WERI-Rb-1 (cell line): ENCODE data around the gene AJUBA.

Experiments used
- DNase-seq: peaks from one replicate; pipeline ENCODE4 v3.0.0-alpha.2; 2020
- H3K27ac ChIP-seq: fragments of 250-450 bp; sonication (Bioruptor Pico); 2 replicates; pipeline ENCODE4 v1.5.1; 2020; ENCODE audit warnings: mild to moderate bottlenecking, moderate library complexity
- H3K27me3 ChIP-seq: fragments of 250-450 bp; sonication (Bioruptor Pico); 2 replicates; pipeline ENCODE4 v1.5.1; 2021; ENCODE audit warnings: mild to moderate bottlenecking, low read depth, moderate library complexity; ENCODE audit not compliant: insufficient read depth, severe bottlenecking
- H3K36me3 ChIP-seq: fragments of 250-450 bp; sonication (Bioruptor Pico); 2 replicates; pipeline ENCODE4 v1.5.1; 2020; ENCODE audit warnings: mild to moderate bottlenecking, moderate library complexity
- H3K4me3 ChIP-seq: 2 replicates; pipeline ENCODE4 v1.5.1; 2011; ENCODE audit warnings: low read depth, mild to moderate bottlenecking, control low read depth, low read length
- H3K9me3 ChIP-seq: fragments of 250-450 bp; sonication (Bioruptor Pico); 2 replicates; pipeline ENCODE4 v1.5.1; 2021; ENCODE audit warnings: mild to moderate bottlenecking, moderate library complexity; ENCODE audit not compliant: severe bottlenecking
- CTCF ChIP-seq: IDR thresholded peaks from 2 replicates; pipeline ENCODE4 v1.5.1; 2011; ENCODE audit warnings: low read depth, mild to moderate bottlenecking, control low read depth, inconsistent platforms, low read length

The AJUBA gene

GRCh38 chr14:23002592-23002991, 20.2 kb upstream of the AJUBA start:
- H3K27ac ChIP-seq: no peak overlapping the region
- no peaks in the 10 kb centered on the region for H3K9me3 ChIP-seq
- no peak overlapping the region for H3K4me3 ChIP-seq
- no peaks in the 10 kb centered on the region for H3K27me3 ChIP-seq
- no peak for DNase-seq
- H3K36me3 ChIP-seq: no peaks in the 10 kb centered on the region; the same call in 1 of the 2 replicates
- TF ChIP-seq CTCF: no peak

- Histone ChIP-seq H3K27ac (no peak overlapping the region), H3K4me3 (no peak overlapping the region), H3K27me3 (no peaks in the 10 kb centered on the region), H3K9me3 (no peaks in the 10 kb centered on the region), H3K36me3 (no peaks in the 10 kb centered on the region; the same call in 1 of the 2 replicates)
- DNase-seq: no peak
- no peak for TF ChIP-seq CTCF
These were observed 18.5 kb upstream of the AJUBA start for GRCh38 chr14:23000860-23001259.

- DNase-seq: no peak
- no peaks in the 10 kb centered on the region; the same call in 1 of the 2 replicates for H3K36me3 ChIP-seq
- peak overlapping the region; percentile 91 for H3K27ac ChIP-seq
- no peaks in the 10 kb centered on the region for H3K9me3 ChIP-seq
- no peaks in the 10 kb centered on the region for H3K27me3 ChIP-seq
- TF ChIP-seq CTCF: no peak
- H3K4me3 ChIP-seq: no peak overlapping the region
These were observed 16.1 kb upstream of the AJUBA start for GRCh38 chr14:22998329-22999012.

GRCh38 chr14:22997676-22998323, 15.4 kb upstream of the AJUBA start:
- peak overlapping the region; percentile 91 for H3K27ac ChIP-seq
- TF ChIP-seq CTCF: no peak
- H3K36me3 ChIP-seq: no peaks in the 10 kb centered on the region; the same call in 1 of the 2 replicates

GRCh38 chr14:22996768-22997654, 14.7 kb upstream of the AJUBA start:
- peak; percentile 57 for DNase-seq
- no peaks in the 10 kb centered on the region for H3K27me3 ChIP-seq
- peak overlapping the region; percentile 91 for H3K27ac ChIP-seq
- H3K4me3 ChIP-seq: peak overlapping the region; percentile 32
- H3K9me3 ChIP-seq: no peaks in the 10 kb centered on the region
- no peak for TF ChIP-seq CTCF
- peaks cover under 1% of the 10 kb centered on the region; the same call in 1 of the 2 replicates for H3K36me3 ChIP-seq

More at GRCh38 chr14:22997676-22998323, 15.4 kb upstream of the AJUBA start:
- Histone ChIP-seq H3K4me3 (peak overlapping the region; percentile 32), H3K27me3 (no peaks in the 10 kb centered on the region), H3K9me3 (no peaks in the 10 kb centered on the region)
- no peak for DNase-seq
